Keratinocyte (primary cell): ENCODE results near the gene SMC1B.

Source experiments
- CTCF ChIP-seq, 3 experiments: IDR thresholded peaks in 1 of 3; conservative IDR thresholded peaks in 1 of 3; optimal IDR thresholded peaks in 1 of 3; 2 replicates in 2 of 3; 3 replicates in 1 of 3; pipeline versions ENCODE3 to v1.5.1; 2011; ENCODE audit warnings: low read length in 3 of 3, mild to moderate bottlenecking in 3 of 3, moderate library complexity in 2 of 3, control low read depth in 1 of 3, inconsistent platforms in 1 of 3; ENCODE audit not compliant: insufficient read depth in 2 of 3; ENCODE audit errors: extremely low read depth in 1 of 3
- EZH2 ChIP-seq: IDR thresholded peaks from one replicate; pipeline ENCODE4 v1.6.1; 2012; ENCODE audit warnings: inconsistent platforms, mild to moderate bottlenecking, low read length, moderate library complexity

- TF ChIP-seq CTCF (optimal IDR thresholded peaks at IDR 0.05 in 1 of 3, IDR thresholded peaks at IDR 0.05 in 1 of 3, conservative IDR thresholded peaks at IDR 0.05 in 1 of 3; ENCODE audit: extremely low read depth in 1 of 3, insufficient read depth in 2 of 3, low read length in 3 of 3) (peak in 1 of 3 experiments; percentile 13), EZH2 (no peak)
These were observed 103.8 kb downstream of the SMC1B start, which contains the start of gene FAM118A for GRCh38 chr22:45309422-45310227.
